ENCODE results near the gene AHR. TPM values are rescaled to one million over a fixed set of nuclear protein-coding genes. Genes with fewer than 3 reads are reported as not detected.
"Not testable (repeated sequence)": the region's sequence is repeated elsewhere in the genome, so short reads cannot be mapped to it uniquely, and the experiment has no call there.

AHR gene
- total RNA-seq, 2 donors from 2014 or later: 30.3 to 48.9 TPM

DNA sequence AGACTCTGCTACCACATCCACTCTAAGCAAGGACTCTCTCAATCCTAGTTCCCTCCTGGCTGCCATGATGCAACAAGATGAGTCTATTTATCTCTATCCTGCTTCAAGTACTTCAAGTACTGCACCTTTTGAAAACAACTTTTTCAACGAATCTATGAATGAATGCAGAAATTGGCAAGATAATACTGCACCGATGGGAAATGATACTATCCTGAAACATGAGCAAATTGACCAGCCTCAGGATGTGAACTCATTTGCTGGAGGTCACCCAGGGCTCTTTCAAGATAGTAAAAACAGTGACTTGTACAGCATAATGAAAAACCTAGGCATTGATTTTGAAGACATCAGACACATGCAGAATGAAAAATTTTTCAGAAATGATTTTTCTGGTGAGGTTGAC, 40.7 kb downstream of the AHR start:
- no peaks in the 10 kb centered on the region for H3K27me3 ChIP-seq
- TF ChIP-seq, protein P1, sequence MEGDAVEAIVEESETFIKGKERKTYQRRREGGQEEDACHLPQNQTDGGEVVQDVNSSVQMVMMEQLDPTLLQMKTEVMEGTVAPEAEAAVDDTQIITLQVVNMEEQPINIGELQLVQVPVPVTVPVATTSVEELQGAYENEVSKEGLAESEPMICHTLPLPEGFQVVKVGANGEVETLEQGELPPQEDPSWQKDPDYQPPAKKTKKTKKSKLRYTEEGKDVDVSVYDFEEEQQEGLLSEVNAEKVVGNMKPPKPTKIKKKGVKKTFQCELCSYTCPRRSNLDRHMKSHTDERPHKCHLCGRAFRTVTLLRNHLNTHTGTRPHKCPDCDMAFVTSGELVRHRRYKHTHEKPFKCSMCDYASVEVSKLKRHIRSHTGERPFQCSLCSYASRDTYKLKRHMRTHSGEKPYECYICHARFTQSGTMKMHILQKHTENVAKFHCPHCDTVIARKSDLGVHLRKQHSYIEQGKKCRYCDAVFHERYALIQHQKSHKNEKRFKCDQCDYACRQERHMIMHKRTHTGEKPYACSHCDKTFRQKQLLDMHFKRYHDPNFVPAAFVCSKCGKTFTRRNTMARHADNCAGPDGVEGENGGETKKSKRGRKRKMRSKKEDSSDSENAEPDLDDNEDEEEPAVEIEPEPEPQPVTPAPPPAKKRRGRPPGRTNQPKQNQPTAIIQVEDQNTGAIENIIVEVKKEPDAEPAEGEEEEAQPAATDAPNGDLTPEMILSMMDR (IDR thresholded peaks at IDR 0.05): no peak
- no peak for DNase-seq
- no peaks in the 10 kb centered on the region for H3K9me3 ChIP-seq
- no peaks in the 10 kb centered on the region for H3K36me3 ChIP-seq
- intact Hi-C loops (cut with DNase I): no loop called here
- no peaks in the 10 kb centered on the region for H3K4me1 ChIP-seq
- H3K4me3 ChIP-seq: no peak overlapping the region
- H3K9ac ChIP-seq (ENCODE audit: low read depth in 2 of 2, low read length in 2 of 2): no peak overlapping the region
- no peak overlapping the region for H3K27ac ChIP-seq

DNA sequence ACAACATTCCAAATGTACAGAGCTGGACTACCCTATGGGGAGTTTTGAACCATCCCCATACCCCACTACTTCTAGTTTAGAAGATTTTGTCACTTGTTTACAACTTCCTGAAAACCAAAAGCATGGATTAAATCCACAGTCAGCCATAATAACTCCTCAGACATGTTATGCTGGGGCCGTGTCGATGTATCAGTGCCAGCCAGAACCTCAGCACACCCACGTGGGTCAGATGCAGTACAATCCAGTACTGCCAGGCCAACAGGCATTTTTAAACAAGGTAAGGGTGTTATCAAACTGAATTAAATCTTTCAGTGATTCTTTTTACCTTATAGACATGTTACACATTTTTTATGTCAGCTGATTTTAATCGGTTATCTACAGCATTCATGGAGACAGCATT, 41.5 kb downstream of the AHR start:
- Histone ChIP-seq H3K36me3 (no peaks in the 10 kb centered on the region), H3K27me3 (no peaks in the 10 kb centered on the region)
- intact Hi-C loops (cut with DNase I): no loop called here

DNA sequence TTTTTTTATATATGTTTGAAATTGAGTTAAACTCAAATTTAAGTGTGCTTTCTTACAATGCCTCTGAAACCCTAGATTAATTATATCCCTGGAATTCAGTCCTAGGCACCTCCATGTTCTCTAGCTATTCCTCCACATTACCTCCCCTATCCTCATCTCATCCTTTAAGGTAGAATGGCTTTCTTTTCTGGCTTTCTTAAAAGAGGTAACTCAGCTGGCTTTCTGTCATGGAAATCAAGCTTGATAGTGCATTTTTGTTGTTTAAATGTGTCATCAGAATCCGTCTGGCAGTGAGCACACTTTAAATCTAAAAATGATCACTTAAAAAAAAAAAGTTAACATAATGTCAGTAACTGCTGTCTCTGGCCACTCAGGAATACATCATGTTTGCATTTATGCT, 42.2 kb downstream of the AHR start:
- no peak overlapping the region for H3K27ac ChIP-seq
- H3K27me3 ChIP-seq: no peaks in the 10 kb centered on the region
- no peaks in the 10 kb centered on the region for H3K4me1 ChIP-seq
- intact Hi-C loops (cut with DNase I): no loop called here
- no peaks in the 10 kb centered on the region for H3K36me3 ChIP-seq
- no peak for DNase-seq
- H3K9ac ChIP-seq (ENCODE audit: low read depth in 2 of 2, low read length in 2 of 2): no peak overlapping the region
- TF ChIP-seq, protein P1 (IDR thresholded peaks at IDR 0.05): no peak
- H3K4me3 ChIP-seq: no peak overlapping the region
- H3K9me3 ChIP-seq: no peaks in the 10 kb centered on the region

More for the DNA sequence above, 41.5 kb downstream of the AHR start:
- TF ChIP-seq, protein P1 (IDR thresholded peaks at IDR 0.05): no peak
- H3K4me1 ChIP-seq: no peaks in the 10 kb centered on the region
- no peak overlapping the region for H3K9ac ChIP-seq (ENCODE audit: low read depth in 2 of 2, low read length in 2 of 2)
- H3K4me3 ChIP-seq: no peak overlapping the region
- H3K9me3 ChIP-seq: no peaks in the 10 kb centered on the region
- H3K27ac ChIP-seq: no peak overlapping the region
- no peak for DNase-seq

DNA sequence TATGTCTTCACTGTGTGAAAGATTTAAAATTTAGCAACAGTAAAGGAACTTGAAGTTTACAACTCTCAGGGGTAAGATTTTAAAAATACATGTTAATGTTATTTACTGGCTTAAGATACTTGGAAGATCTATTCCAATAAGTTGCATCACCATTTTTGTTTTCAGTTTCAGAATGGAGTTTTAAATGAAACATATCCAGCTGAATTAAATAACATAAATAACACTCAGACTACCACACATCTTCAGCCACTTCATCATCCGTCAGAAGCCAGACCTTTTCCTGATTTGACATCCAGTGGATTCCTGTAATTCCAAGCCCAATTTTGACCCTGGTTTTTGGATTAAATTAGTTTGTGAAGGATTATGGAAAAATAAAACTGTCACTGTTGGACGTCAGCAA, 44.3 kb downstream of the AHR start:
- Histone ChIP-seq H3K4me1 (no peaks in the 10 kb centered on the region), H3K27ac (no peak overlapping the region), H3K4me3 (no peak overlapping the region), H3K27me3 (no peaks in the 10 kb centered on the region), H3K9ac (ENCODE audit: low read depth in 2 of 2, low read length in 2 of 2) (no peak overlapping the region), H3K9me3 (no peaks in the 10 kb centered on the region), H3K36me3 (no peaks in the 10 kb centered on the region)
- TF ChIP-seq, protein P1 (IDR thresholded peaks at IDR 0.05): no peak
- no peak for DNase-seq
- intact Hi-C loops (cut with DNase I): no loop called here

DNA sequence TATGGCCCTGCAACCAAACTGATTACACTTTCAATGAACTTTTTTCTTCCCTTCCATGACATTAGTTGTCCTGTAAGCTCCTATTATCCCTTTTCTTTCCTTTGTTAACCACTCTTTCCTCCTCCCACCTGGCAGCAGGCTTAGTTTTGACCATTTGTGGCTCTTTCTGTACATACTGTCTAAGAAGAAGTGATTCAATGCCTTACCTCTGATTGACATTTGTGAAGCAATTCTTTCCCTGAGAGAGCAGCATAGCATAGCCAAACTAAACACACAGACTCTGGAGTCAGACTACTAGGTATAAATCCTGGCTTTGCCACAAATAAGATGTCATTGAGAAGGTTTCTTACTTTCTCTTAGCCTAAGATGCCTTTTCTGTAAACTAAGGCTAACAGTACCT, 48.9 kb downstream of the AHR start:
- no peak overlapping the region for H3K27ac ChIP-seq
- TF ChIP-seq, protein P1 (IDR thresholded peaks at IDR 0.05): no peak
- no peak for DNase-seq

DNA sequence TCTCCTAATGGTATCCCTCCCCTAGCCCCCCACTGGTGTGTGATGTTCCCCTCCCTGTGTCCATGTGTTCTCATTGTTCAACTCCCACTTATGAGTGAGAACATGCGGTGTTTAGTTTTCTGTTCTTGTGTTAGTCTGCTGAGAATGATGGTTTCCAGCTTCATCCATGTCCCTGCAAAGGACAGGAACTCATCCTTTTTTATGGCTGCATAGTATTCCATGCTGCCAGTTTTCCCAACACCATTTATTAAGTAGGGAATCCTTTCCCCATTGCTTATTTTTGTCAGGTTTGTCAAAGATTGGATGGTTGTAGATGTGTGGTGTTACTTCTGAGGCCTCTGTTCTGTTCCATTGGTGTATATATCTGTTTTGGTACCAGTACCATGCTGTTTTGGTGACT, 50.5 kb downstream of the AHR start:
- H3K27me3 ChIP-seq; H3K9ac ChIP-seq (ENCODE audit: low read depth in 2 of 2, low read length in 2 of 2); H3K36me3 ChIP-seq; intact Hi-C loops (cut with DNase I); H3K9me3 ChIP-seq; H3K4me3 ChIP-seq; H3K4me1 ChIP-seq; DNase-seq; H3K27ac ChIP-seq: not testable (repeated sequence)

More for the DNA sequence above, 48.9 kb downstream of the AHR start:
- Histone ChIP-seq H3K27me3 (no peaks in the 10 kb centered on the region), H3K36me3 (no peaks in the 10 kb centered on the region), H3K4me3 (no peak overlapping the region), H3K9ac (ENCODE audit: low read depth in 2 of 2, low read length in 2 of 2) (no peak overlapping the region), H3K4me1 (no peaks in the 10 kb centered on the region), H3K9me3 (no peaks in the 10 kb centered on the region)
- intact Hi-C loops (cut with DNase I): no loop called here

DNA sequence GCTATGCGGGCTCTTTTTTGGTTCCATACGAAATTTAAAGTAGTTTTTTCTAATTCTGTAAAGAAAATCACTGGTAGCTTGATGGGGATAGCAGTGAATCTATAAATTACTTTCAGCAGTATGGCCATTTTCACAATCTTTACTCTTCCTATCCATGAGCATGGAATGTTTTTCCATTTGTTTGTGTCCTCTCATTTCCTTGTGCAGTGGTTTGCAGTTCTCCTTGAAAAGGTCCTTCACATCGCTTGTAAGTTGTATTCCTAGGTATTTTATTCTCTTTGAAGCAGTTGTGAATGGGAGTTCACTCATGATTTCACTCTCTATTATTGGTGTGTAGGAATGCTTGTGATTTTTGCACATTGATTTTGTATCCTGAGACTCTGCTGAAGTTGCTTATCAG, 51.9 kb downstream of the AHR start:
- H3K9ac ChIP-seq (ENCODE audit: low read depth in 2 of 2, low read length in 2 of 2); H3K4me1 ChIP-seq; H3K9me3 ChIP-seq; DNase-seq; H3K27me3 ChIP-seq; H3K27ac ChIP-seq; H3K36me3 ChIP-seq; intact Hi-C loops (cut with DNase I); H3K4me3 ChIP-seq: not testable (repeated sequence)

DNA sequence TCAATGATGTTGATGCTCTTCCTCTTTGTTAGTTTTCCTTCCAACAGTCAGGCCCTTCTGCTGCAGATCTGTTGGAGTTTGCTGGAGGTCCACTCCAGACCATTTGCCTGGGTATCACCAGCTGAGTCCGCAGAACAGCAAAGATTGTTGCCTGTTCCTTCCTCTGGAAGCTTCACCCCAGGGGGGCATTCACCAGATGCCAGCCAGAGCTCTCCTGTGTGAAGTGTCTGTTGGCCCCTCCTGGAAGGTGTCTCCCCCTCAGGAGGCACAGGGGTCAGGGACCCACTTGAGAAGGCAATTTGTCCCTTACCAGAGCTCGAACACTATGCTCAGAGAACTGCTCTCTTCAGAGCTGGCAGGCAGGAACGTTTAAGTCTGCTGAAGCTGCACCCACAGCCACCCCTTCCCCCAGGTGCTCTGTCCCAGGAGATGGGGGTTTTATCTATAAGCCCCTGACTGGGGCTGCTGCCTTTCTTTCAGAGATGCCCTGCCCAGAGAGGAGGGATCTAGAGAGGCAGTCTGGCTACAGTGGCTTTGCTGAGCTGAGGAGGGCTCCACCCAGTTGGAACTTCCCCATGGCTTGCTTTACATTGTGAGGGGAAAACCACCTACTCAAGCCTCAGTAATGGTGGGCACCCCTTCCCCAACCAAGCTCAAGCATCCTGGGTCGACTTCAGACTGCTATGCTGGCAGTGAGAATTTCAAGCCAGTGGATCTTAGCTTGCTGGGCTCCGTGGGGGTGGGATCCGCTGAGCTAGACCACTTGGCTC, 55.4 kb downstream of the AHR start:
- DNase-seq; H3K27ac ChIP-seq; H3K27me3 ChIP-seq; H3K4me1 ChIP-seq; intact Hi-C loops (cut with DNase I); H3K36me3 ChIP-seq; H3K4me3 ChIP-seq; H3K9me3 ChIP-seq; H3K9ac ChIP-seq (ENCODE audit: low read depth in 2 of 2, low read length in 2 of 2): not testable (repeated sequence)

Data from colonic mucosa (tissue), 4 donors.